BLaER1 (cell line): Measurements from ENCODE around the gene ALKAL2.
A peak's percentile ranks its signal among the peaks of the same experiment; 100 is the strongest.

Experiments
- H3K27ac ChIP-seq: shearing (Covaris generic); formaldehyde crosslinking; 2 replicates; pipeline ENCODE4 v1.8.1; 2022
- H3K27me3 ChIP-seq: shearing (Covaris generic); formaldehyde crosslinking; 2 replicates; pipeline ENCODE4 v1.8.1; 2022
- H3K36me3 ChIP-seq: shearing (Covaris generic); formaldehyde crosslinking; 2 replicates; pipeline ENCODE4 v1.8.1; 2022
- H3K4me1 ChIP-seq: shearing (Covaris generic); formaldehyde crosslinking; 2 replicates; pipeline ENCODE4 v1.8.1; 2022
- H3K4me2 ChIP-seq: shearing (Covaris generic); formaldehyde crosslinking; 2 replicates; pipeline ENCODE4 v1.8.1; 2022
- H3K4me3 ChIP-seq: shearing (Covaris generic); formaldehyde crosslinking; 2 replicates; pipeline ENCODE4 v1.8.1; 2022
- H3K9ac ChIP-seq: shearing (Covaris generic); formaldehyde crosslinking; 2 replicates; pipeline ENCODE4 v1.8.1; 2022
- H3K9me3 ChIP-seq: shearing (Covaris generic); formaldehyde crosslinking; 2 replicates; pipeline ENCODE4 v1.8.1; 2022
- H4K20me1 ChIP-seq: shearing (Covaris generic); formaldehyde crosslinking; 2 replicates; pipeline ENCODE4 v1.8.1; 2022
- Cebpa-rat ChIP-seq: shearing (Covaris generic); IDR thresholded peaks from 2 replicates; pipeline ENCODE4 v1.8.1; 2022

Gene ALKAL2

DNA sequence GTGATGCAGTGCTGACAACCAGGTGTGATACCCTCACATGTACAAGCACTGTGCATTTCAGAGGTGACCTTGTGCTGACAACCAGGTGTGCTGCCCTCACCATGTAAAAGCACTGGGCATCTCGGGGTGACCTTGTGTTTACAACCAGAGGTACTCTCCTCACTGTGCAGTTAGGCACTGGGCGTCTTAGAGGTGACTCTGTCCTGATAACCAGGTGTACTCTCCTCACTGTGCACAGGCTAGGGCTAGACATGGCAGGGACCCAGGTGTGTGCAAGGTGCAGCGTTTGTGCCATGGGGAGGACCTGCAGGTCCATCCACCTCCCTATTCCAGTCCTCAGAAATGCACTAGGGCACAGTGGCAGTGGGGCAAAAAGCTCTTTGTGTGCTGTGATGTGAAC is 8.5 kb upstream of the ALKAL2 start:
- Histone ChIP-seq H3K9ac (no peak overlapping the region), H3K27ac (no peak overlapping the region), H3K4me3 (no peak overlapping the region), H3K4me2 (no peak overlapping the region), H3K4me1 (no peaks in the 10 kb centered on the region), H3K9me3 (peaks cover 16% of the 10 kb centered on the region), H3K27me3 (peaks cover 12% of the 10 kb centered on the region; the same call in 1 of the 2 replicates), H4K20me1 (no peaks in the 10 kb centered on the region), H3K36me3 (no peaks in the 10 kb centered on the region)
- TF ChIP-seq Cebpa-rat: no peak

DNA sequence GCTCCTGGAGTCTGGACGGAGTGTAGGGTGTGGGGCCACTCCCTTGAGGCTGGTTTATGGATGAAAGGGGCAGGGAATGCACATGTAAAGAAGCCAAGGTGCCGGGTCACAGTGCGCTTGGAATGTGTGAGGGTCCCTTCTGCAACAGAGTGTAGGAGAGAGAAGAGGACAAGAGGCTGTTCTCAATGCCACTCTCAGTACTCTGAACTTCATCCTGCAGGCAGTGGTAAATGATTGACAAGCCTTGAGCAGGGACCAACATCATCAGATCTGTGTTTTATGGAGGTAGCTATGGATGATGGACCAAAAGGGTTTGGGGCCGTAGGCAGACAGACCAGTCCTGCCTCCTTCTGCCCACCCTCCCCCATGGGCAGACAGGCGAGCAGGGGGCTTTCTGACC is 7.2 kb upstream of the ALKAL2 start:
- no peaks in the 10 kb centered on the region; the same call in 1 of the 2 replicates for H3K4me1 ChIP-seq
- H3K9me3 ChIP-seq: peaks cover 4% of the 10 kb centered on the region; the same call in 1 of the 2 replicates
- no peaks in the 10 kb centered on the region for H4K20me1 ChIP-seq
- H3K27ac ChIP-seq: no peak overlapping the region
- H3K4me2 ChIP-seq: no peak overlapping the region
- H3K27me3 ChIP-seq: peaks cover 25% of the 10 kb centered on the region
- H3K9ac ChIP-seq: no peak overlapping the region
- TF ChIP-seq Cebpa-rat: no peak
- H3K4me3 ChIP-seq: no peak overlapping the region
- H3K36me3 ChIP-seq: no peaks in the 10 kb centered on the region

DNA sequence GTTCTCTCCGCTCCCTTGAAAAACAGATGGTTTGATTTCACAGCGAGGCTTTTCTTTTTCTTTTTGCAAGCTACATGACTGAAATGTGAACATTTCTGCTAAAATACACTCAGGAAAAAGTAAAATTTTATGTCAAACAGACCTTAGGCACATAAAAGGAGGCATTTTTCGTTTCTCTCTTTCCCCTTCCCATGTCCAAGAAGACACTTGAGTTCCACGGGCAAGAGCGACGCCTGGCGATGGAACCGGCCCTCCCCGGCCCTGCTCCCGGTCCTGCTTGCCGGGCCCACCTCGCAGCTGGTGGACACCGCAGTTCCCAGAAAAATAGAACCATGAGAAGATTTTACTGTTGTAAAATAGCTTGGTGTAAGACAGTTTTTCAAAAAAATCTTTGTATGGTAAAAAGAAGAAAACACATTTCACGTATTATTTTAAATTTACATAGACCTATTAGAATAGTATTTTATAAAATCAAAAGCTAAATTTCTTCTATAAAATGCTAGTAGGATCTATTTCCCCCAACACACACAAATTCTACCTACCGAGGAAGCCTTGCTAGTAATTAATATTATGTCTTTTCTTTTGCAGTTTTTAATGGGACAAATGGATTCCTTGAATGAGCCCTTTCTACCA is 2.3 kb upstream of the ALKAL2 start:
- no peak overlapping the region for H3K9ac ChIP-seq
- H3K4me2 ChIP-seq: peak overlapping the region; percentile 92
- H3K4me1 ChIP-seq: peaks cover 25% of the 10 kb centered on the region
- no peaks in the 10 kb centered on the region; the same call in 1 of the 2 replicates for H3K9me3 ChIP-seq
- H4K20me1 ChIP-seq: peaks cover 38% of the 10 kb centered on the region
- no peak overlapping the region for H3K27ac ChIP-seq
- H3K27me3 ChIP-seq: peaks cover 72% of the 10 kb centered on the region
- H3K4me3 ChIP-seq: peak overlapping the region; percentile 61
- no peaks in the 10 kb centered on the region for H3K36me3 ChIP-seq
- TF ChIP-seq Cebpa-rat: no peak

DNA sequence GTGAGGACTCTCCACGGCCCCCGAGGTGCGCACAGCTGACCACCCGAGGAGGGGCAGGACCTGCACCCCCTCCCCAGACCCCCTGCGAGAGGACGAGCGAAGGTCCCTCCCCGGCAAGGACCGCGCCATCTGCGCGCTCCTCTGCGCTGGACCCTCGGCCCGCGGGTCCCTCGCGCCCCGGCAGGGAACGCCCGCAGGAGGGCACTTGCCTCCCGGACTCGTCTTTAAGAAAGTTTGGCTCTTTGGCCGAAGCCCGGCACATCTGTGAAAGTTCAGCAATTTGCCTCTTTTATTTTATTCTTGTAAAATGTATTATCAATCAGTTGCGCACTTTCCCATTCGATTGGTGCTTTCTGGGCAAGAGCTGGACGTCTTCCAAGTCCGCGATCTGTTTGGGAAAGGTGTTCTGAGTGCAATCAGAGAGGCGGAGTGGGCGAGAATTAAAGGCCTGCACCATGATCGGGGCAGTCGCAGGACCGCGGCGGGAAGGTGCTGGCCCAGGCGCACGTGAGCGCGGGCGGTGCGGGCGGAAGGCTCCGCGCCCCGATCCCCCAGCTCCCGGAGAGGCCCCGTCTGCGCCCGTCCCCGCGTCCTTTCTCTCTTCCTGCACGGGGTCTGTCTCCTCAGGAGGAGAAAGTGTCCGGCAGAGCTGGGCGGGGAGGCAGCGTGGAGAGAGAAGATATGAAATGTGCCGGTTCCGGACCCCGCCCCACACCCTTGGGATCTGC is 1.6 kb upstream of the ALKAL2 start:
- peak overlapping the region; percentile 92 for H3K4me2 ChIP-seq
- H3K9me3 ChIP-seq: no peaks in the 10 kb centered on the region; the same call in 1 of the 2 replicates
- 0 out of 2 replicates have a peak overlapping the region, but pooled peaks have one; percentile 10 for H3K9ac ChIP-seq

DNA sequence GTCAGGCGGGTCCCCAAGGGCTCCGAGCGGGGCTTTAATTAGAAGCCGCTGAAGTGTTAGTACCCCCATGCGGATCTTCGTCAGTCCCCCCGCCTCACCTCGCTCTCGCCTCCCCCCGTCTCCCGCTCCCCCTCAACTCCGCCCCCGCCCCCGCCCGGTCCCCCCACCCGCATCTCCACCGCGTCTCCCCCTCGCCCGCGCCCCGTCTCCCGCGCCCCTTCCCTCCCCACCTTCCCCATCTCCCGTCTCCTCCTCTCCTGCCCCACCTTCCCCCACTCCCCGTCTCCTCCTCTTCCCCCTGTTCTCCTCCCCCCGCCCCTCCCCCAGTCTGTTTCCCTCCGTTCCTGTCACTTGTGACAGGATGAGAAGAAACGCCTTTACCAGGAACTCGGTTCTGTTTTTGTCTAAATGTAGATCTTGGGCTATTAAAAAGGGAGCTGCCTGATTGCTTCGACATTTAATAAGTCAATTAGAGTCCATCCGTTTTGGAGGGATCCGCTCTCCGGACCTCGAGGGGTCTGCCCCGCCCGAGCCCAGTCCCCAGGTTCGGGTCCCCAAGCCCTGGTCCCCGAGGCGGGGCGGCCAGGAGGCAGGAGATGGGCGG is 969 bp upstream of the ALKAL2 start:
- peaks cover 78% of the 10 kb centered on the region for H3K27me3 ChIP-seq
- H3K36me3 ChIP-seq: peaks cover 11% of the 10 kb centered on the region; the same call in 1 of the 2 replicates
- H3K9ac ChIP-seq: 0 out of 2 replicates have a peak overlapping the region, but pooled peaks have one; percentile 10
- peak overlapping the region; percentile 67 for H3K4me3 ChIP-seq
- peaks cover 52% of the 10 kb centered on the region for H4K20me1 ChIP-seq
- H3K4me1 ChIP-seq: peaks cover 25% of the 10 kb centered on the region
- H3K27ac ChIP-seq: no peak overlapping the region
- no peaks in the 10 kb centered on the region; the same call in 1 of the 2 replicates for H3K9me3 ChIP-seq
- peak overlapping the region; percentile 92 for H3K4me2 ChIP-seq
- no peak for TF ChIP-seq Cebpa-rat

More for the DNA sequence above, 1.6 kb upstream of the ALKAL2 start:
- peaks cover 45% of the 10 kb centered on the region for H4K20me1 ChIP-seq
- H3K4me1 ChIP-seq: peaks cover 25% of the 10 kb centered on the region
- peak overlapping the region; percentile 61 for H3K4me3 ChIP-seq
- H3K36me3 ChIP-seq: peaks cover 5% of the 10 kb centered on the region; the same call in 1 of the 2 replicates
- H3K27ac ChIP-seq: no peak overlapping the region
- no peak for TF ChIP-seq Cebpa-rat
- H3K27me3 ChIP-seq: peaks cover 78% of the 10 kb centered on the region

DNA sequence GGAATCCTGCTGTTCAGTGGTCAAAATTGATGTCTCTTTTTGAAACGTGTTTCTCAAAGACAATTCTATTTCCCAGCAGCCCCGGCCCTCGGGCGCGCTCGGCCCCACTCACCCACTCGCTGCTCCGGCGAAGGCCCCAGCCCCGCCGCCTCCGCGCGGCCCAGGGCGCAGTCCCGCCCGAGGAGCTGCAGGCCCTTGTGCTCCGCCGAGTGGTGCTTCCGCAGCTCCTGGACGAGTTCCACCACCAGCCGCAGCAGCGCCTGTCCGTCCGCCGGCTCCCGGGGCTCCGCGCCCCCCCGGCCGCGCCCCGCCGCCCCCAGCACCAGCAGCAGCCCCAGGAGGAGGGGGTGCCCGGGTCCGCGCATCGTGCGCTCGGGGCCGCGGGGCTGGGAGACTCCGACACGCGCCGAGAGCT is 413 bp downstream of the ALKAL2 start:
- H3K4me3 ChIP-seq: peak overlapping the region; percentile 67
- peaks cover 25% of the 10 kb centered on the region for H3K4me1 ChIP-seq
- peaks cover 25% of the 10 kb centered on the region for H3K36me3 ChIP-seq
- peaks cover 66% of the 10 kb centered on the region for H4K20me1 ChIP-seq
- H3K9me3 ChIP-seq: no peaks in the 10 kb centered on the region
- no peak for TF ChIP-seq Cebpa-rat
- no peak overlapping the region for H3K27ac ChIP-seq
- peak overlapping the region; percentile 29; the same call in 1 of the 2 replicates for H3K9ac ChIP-seq
- peaks cover 76% of the 10 kb centered on the region for H3K27me3 ChIP-seq
- peak overlapping the region; percentile 85 for H3K4me2 ChIP-seq

DNA sequence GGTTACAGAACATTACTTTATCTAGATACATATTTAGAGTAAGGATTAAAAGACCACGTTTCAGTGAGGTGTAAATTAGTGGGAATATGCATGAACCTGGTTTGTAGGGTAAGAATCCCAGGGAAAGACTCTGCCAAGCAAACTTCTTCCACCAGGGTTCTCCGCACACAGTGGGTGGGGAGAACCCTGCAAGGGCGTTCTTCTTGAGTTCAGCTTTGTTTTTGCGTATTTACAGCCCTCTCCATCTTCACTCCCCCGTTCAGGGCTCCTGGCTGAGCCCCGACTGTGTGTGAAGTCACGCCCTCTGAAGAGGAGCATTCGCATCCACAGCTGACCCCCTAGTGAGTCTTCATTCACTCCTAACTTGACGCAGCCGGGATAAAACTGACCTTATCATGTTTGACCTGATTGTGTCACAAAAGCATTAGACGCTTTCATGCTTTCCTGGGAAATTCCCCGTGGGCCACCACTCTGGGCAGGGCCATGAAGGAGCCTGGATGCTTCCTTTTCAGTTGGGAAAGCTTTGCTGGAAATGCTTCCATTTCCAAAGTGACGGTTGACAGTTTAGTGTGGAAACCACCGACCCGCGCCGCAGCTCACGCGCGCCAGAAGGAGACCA is 1.0 kb downstream of the ALKAL2 start:
- TF ChIP-seq Cebpa-rat: no peak
- H3K9me3 ChIP-seq: no peaks in the 10 kb centered on the region
- H3K9ac ChIP-seq: no peak overlapping the region
- no peak overlapping the region for H3K27ac ChIP-seq
- H4K20me1 ChIP-seq: peaks cover 72% of the 10 kb centered on the region
- H3K27me3 ChIP-seq: peaks cover 71% of the 10 kb centered on the region
- peaks cover 25% of the 10 kb centered on the region for H3K4me1 ChIP-seq
- peak overlapping the region; percentile 67 for H3K4me3 ChIP-seq
- H3K36me3 ChIP-seq: peaks cover 31% of the 10 kb centered on the region
- peak overlapping the region; percentile 85 for H3K4me2 ChIP-seq

DNA sequence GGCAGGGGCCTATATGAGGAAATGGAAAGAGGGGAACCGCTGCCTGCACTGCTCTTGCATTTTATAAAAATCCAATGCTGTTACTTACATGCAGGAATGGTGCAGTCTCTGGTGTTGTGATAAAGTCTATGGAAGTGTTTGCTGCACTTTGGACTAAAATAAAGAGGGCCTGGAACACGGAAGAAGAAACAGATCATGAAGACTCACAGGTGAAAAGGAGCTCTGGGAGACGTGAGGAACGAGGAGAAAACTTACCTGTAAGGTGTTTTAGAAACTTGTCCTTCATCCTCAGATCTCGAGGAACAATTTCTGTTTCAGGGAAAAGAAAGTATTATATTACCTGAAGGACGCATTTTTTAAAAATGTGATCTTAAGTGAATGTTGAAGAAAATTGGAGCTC is 1.9 kb downstream of the ALKAL2 start:
- peaks cover 25% of the 10 kb centered on the region for H3K4me1 ChIP-seq
- H3K9me3 ChIP-seq: no peaks in the 10 kb centered on the region
- no peak overlapping the region for H3K4me3 ChIP-seq
- TF ChIP-seq Cebpa-rat: no peak
- H3K27ac ChIP-seq: no peak overlapping the region
- peaks cover 40% of the 10 kb centered on the region for H3K36me3 ChIP-seq
- no peak overlapping the region for H3K9ac ChIP-seq
- H3K4me2 ChIP-seq: no peak overlapping the region
- peaks cover 80% of the 10 kb centered on the region for H4K20me1 ChIP-seq
- peaks cover 63% of the 10 kb centered on the region for H3K27me3 ChIP-seq

DNA sequence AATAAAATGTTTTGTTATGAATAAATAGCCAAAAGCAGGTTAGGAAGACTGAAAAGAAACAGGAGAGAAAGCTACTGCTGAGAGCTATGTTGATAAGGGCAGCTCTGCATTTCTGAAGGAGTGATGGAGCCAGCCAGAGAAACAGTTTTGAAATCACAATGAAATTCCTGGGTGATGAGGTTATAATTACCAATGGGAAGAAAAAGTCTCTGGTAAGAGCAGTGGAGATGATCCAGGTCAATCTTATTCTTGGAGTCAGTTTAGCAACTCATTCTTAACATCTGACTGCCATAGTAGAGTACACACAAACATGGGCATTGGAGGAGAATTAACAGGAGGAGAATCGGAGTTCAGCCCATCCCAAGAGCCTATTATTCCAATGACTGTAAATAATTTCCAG is 2.4 kb downstream of the ALKAL2 start:
- no peak overlapping the region for H3K4me2 ChIP-seq
- no peak for TF ChIP-seq Cebpa-rat
- H3K9me3 ChIP-seq: no peaks in the 10 kb centered on the region
- H3K9ac ChIP-seq: no peak overlapping the region
- H3K27me3 ChIP-seq: peaks cover 58% of the 10 kb centered on the region
- no peak overlapping the region for H3K4me3 ChIP-seq
- peaks cover 85% of the 10 kb centered on the region for H4K20me1 ChIP-seq
- H3K36me3 ChIP-seq: peaks cover 45% of the 10 kb centered on the region
- peaks cover 25% of the 10 kb centered on the region for H3K4me1 ChIP-seq
- H3K27ac ChIP-seq: no peak overlapping the region
